ENCODE measurements around the gene NDUFAF7. TPM values are rescaled to one million over a fixed set of nuclear protein-coding genes. Genes with fewer than 3 reads are reported as not detected.
A peak's percentile ranks its signal among the peaks of the same experiment; 100 is the strongest.

Gene NDUFAF7
- total RNA-seq, 1 experiment from 2014 or later: 103 TPM

DNA sequence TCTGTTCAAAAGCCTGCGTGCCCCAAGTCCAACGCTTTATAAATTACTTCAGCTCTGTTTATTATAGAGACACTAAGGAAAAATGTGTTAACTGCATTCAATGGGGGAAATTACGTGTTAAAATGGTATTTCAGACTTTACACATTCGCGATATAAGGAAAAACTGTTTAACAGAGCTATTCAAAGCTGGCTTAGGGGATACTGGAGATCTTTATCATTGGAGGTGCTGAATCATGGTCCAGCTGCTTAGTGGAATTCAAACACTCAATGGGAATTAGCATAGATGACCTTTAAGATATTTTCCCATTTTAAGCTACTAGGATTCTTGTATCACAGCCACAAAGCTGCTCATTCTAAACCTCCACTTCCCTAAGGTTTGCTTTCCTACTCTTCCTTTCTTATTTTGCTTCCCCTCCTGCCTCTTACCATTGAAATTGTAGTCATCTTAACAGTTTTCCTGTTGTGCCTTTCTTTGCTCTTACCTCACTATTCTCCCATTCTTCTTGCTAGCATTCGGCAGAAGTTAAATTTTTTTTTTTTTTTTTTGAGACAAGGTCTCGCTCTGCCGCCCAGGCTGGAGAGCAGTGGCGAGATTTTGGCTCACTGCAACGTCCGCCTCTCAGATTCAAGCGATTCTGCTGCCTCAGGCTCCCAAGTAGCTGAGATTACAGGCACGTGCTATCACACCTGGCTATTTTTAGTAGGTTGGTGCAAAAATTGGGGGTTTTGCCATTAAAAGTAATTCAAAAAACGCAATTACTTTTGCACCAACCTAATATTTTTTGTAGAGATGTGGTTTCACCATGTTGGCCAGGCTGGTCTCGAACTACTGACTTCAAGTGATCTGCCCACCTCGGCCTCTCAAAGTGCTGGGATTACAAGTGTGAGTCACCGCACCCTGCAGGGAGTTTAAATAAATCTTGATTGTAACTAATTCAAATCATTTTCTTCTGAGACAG, 49.5 kb upstream of the NDUFAF7 start:
- Histone ChIP-seq H3K27me3 (ENCODE audit: insufficient read depth, low read length) (no peaks in the 10 kb centered on the region), H3K14ac (ENCODE audit: insufficient read depth, low read length) (no peak overlapping the region), H3K9me3 (ENCODE audit: control insufficient read depth, low read depth, low read length) (no peaks in the 10 kb centered on the region), H3K23ac (ENCODE audit: insufficient read length, low read depth, low read length) (no peak overlapping the region), H4K91ac (ENCODE audit: insufficient read length, low read depth, low read length) (no peak overlapping the region), H2AK5ac (ENCODE audit: insufficient read length, low read length) (no peak overlapping the region), H3K4ac (ENCODE audit: low read depth, low read length) (no peak overlapping the region), H3K18ac (ENCODE audit: insufficient read length, low read depth, low read length) (no peak overlapping the region), H4K20me1 (ENCODE audit: control insufficient read depth, insufficient read depth, insufficient read length) (no peaks in the 10 kb centered on the region), H2BK12ac (ENCODE audit: insufficient read length, low read depth, low read length) (no peak overlapping the region), H3T11ph (ENCODE audit: low read length) (no peak overlapping the region), H3K4me1 (ENCODE audit: insufficient read depth, low read length) (no peaks in the 10 kb centered on the region), H3K56ac (ENCODE audit: insufficient read length, low read depth, low read length) (no peak overlapping the region), H2BK20ac (ENCODE audit: low read depth, low read length, poor library complexity, severe bottlenecking) (no peak overlapping the region), H4K5ac (ENCODE audit: insufficient read length, low read depth, low read length) (no peak overlapping the region), H2BK120ac (ENCODE audit: low read depth, low read length, poor library complexity, severe bottlenecking) (no peak overlapping the region), H3K79me2 (ENCODE audit: insufficient read depth, low read length) (no peaks in the 10 kb centered on the region), H3K27ac (ENCODE audit: insufficient read length, low read depth, low read length) (peak overlapping the region; percentile 94), H3K9ac (ENCODE audit: extremely low read depth, insufficient read length, low read length) (no peak overlapping the region), H3K4me2 (ENCODE audit: insufficient read depth, insufficient read length, low read length) (no peak overlapping the region), H2BK15ac (ENCODE audit: low read depth, low read length) (no peak overlapping the region), H4K8ac (replicated peaks; ENCODE audit: insufficient read length, low read depth, low read length) (no peak overlapping the region), H2BK5ac (ENCODE audit: insufficient read length, low read length) (no peak overlapping the region), H2AFZ (ENCODE audit: low read length) (no peak overlapping the region), H3K79me1 (ENCODE audit: insufficient read depth, low read depth, low read length, poor library complexity, severe bottlenecking) (no peaks in the 10 kb centered on the region), H3K23me2 (ENCODE audit: insufficient read length, low read depth, low read length, poor library complexity, severe bottlenecking) (no peaks in the 10 kb centered on the region)
- Mint-ChIP-seq H3K27me3 (ENCODE audit: low read depth) (no peaks in the 10 kb centered on the region), H3K27ac (peak overlapping the region; percentile 78 to 98 (median 88)), H3K4me1 (peaks cover 30 to 34% of the 10 kb centered on the region in 2 experiments), H3K9me3 (no peaks in the 10 kb centered on the region), H3K4me3 (peak overlapping the region in 1 of 2 experiments; percentile 34; a peak in 2 of 5 replicates), H3K36me3 (ENCODE audit: insufficient read depth in 1 of 3, low read depth in 3 of 3) (no peaks in the 10 kb centered on the region)
- no peak for TF ChIP-seq CTCF (conservative IDR thresholded peaks at IDR 0.05)
- no peak for DNase-seq
- no CpG with 5 or more reads among the region's 17 CpGs for WGBS (ENCODE audit: extremely low coverage, insufficient read length, low lambda C conversion rate)

All from H9 (cell line).